K562 (cell line): Measurements from ENCODE around the gene FMO1. TPM values are rescaled to one million over a fixed set of nuclear protein-coding genes. Genes with fewer than 3 reads are reported as not detected.

Experiments used
- ATAC-seq: fragments of 200-7000 bp; cut with Tn5 transposase; 3 replicates; pipeline ENCODE4 v1.9.1; 2020; ENCODE audit warnings: moderate library complexity
- BruUV-seq: library from RNA; stranded (reverse); fragments of 400-500 nt; replicated peaks from 2 replicates; lab custom pipeline; 2021; lab: Mats Ljungman, UMichigan
- CTCF ChIA-PET: fragments of 300-600 bp; formaldehyde crosslinking; extraction: SDS; loops from one replicate; lab custom pipeline; 2021; ENCODE audit warnings: low intra/inter-chr PET ratio; lab: Yijun Ruan, JAX
- POLR2A ChIA-PET: fragments of 300-600, 350-650 bp; sonication (Branson Sonifier 250); formaldehyde crosslinking; extraction: SDS; loops from one replicate; lab custom pipeline; 2021; ENCODE audit warnings: antibody characterized with exemption, inconsistent platforms; lab: Yijun Ruan, JAX
- DNase-seq, 4 experiments: peaks; one replicate each; pipeline versions ENCODE4 v3.0.0 to v3.0.0-alpha.2; 2011 to 2018; ENCODE audit warnings: low spot score in 3 of 4, mixed read lengths in 3 of 4; ENCODE audit errors: extremely low read depth in 1 of 4
- FAIRE-seq: peaks from 2 replicates; lab custom pipeline; 2011; peaks lifted over from hg19 to GRCh38; lab: Jason Lieb, UNC
- H2AFZ ChIP-seq: 2 replicates; pipeline ENCODE4 v1.6.0; 2011; ENCODE audit warnings: low read depth, low read length, control low read depth, inconsistent platforms
- H3K27ac ChIP-seq: fragments of 200-600 bp; 3 replicates; pipeline ENCODE4 v1.8.0; 2011; ENCODE audit warnings: low read depth, mild to moderate bottlenecking, control low read depth, inconsistent platforms, low read length, moderate library complexity, mixed read lengths; ENCODE audit errors: extremely low read depth
- H3K27me3 ChIP-seq, 2 experiments: fragments of 300-600 bp in 1 of 2; 2 replicates in 1 of 2; 3 replicates in 1 of 2; pipeline versions ENCODE4 v1.6.0 to v1.8.0; 2011; ENCODE audit warnings: inconsistent platforms in 2 of 2, low read length in 2 of 2, mild to moderate bottlenecking in 1 of 2, mixed read lengths in 1 of 2, moderate library complexity in 1 of 2; ENCODE audit not compliant: control insufficient read depth in 2 of 2, insufficient read depth in 2 of 2
- H3K36me3 ChIP-seq: fragments of 300-600 bp; 3 replicates; pipeline ENCODE4 v1.8.0; 2011; ENCODE audit warnings: mild to moderate bottlenecking, low read length, inconsistent platforms; ENCODE audit not compliant: control insufficient read depth, insufficient read depth
- H3K4me1 ChIP-seq, 2 experiments: fragments of 200-600 bp in 1 of 2; replicated peaks in 1 of 2; 2 replicates in 1 of 2; 3 replicates in 1 of 2; pipeline versions ENCODE4 v1.5.1 to v1.8.0; 2011; ENCODE audit warnings: inconsistent platforms in 2 of 2, low read length in 2 of 2, mild to moderate bottlenecking in 1 of 2, mixed read lengths in 1 of 2, moderate library complexity in 1 of 2; ENCODE audit not compliant: control insufficient read depth in 2 of 2, insufficient read depth in 2 of 2
- H3K4me2 ChIP-seq: 2 replicates; pipeline ENCODE4 v1.6.1; 2011; ENCODE audit warnings: low read length, control low read depth, inconsistent platforms, mixed read lengths; ENCODE audit not compliant: insufficient read depth
- H3K4me3 ChIP-seq: fragments of 200-600 bp; sonication (generic), shearing (Covaris generic); 2 replicates; pipeline ENCODE4 v1.5.1; 2016; ENCODE audit warnings: control low read depth, inconsistent platforms
- H3K79me2 ChIP-seq: fragments of 200-600 bp; 3 replicates; pipeline ENCODE4 v1.8.0; 2011; ENCODE audit warnings: low read length, inconsistent platforms; ENCODE audit not compliant: control insufficient read depth, insufficient read depth
- H3K9ac ChIP-seq, 2 experiments: 2 replicates each; pipeline versions ENCODE4 v1.6.0 to v1.6.1; 2011; ENCODE audit warnings: low read depth in 2 of 2, low read length in 2 of 2, control low read depth in 1 of 2, inconsistent platforms in 1 of 2, mild to moderate bottlenecking in 1 of 2, mixed read lengths in 1 of 2; ENCODE audit not compliant: insufficient read depth in 1 of 2
- H3K9me1 ChIP-seq: one replicate; pipeline ENCODE4 v1.6.0; 2011; ENCODE audit warnings: inconsistent platforms, mild to moderate bottlenecking, low read length, moderate library complexity; ENCODE audit not compliant: control insufficient read depth, insufficient read depth
- H3K9me3 ChIP-seq: replicated peaks from 2 replicates; pipeline ENCODE4 v1.5.1; 2011; ENCODE audit warnings: low read depth, low read length, inconsistent platforms; ENCODE audit not compliant: control insufficient read depth, insufficient read depth
- H4K20me1 ChIP-seq: replicated peaks from 2 replicates; pipeline ENCODE4 v1.6.1; 2011; ENCODE audit warnings: low read length, inconsistent platforms, mixed read lengths; ENCODE audit not compliant: control insufficient read depth, insufficient read depth
- ARID1B ChIP-seq: fragments of 450-650 bp; IDR thresholded peaks from 2 replicates; pipeline ENCODE4 v1.6.1; 2016; ENCODE audit warnings: antibody characterized with exemption, mild to moderate bottlenecking, inconsistent platforms
- BCOR ChIP-seq: fragments of 450-650 bp; IDR thresholded peaks from 2 replicates; pipeline ENCODE4 v1.6.1; 2016
- CTCFL ChIP-seq: IDR thresholded peaks from 2 replicates; pipeline ENCODE4 v1.6.1; 2011; ENCODE audit warnings: borderline replicate concordance, low read depth, mild to moderate bottlenecking, moderate library complexity, low read length; ENCODE audit not compliant: insufficient read depth, poor library complexity, severe bottlenecking
- FOXM1 ChIP-seq, 2 experiments: fragments of 450-650 bp in 1 of 2; sonication (generic) in 1 of 2; formaldehyde crosslinking in 1 of 2; IDR thresholded peaks; 2 replicates each; pipeline versions ENCODE4 v1.6.1 to v1.9.0; 2017 to 2022; ENCODE audit warnings: low read depth in 2 of 2, mild to moderate bottlenecking in 2 of 2, missing genetic modification reagents in 1 of 2, moderate library complexity in 1 of 2
- GTF3C2 ChIP-seq: IDR thresholded peaks from 3 replicates; pipeline ENCODE4 v1.6.1; 2011; ENCODE audit warnings: borderline replicate concordance, mild to moderate bottlenecking, moderate library complexity; ENCODE audit not compliant: insufficient read length; ENCODE audit errors: extremely low read depth
- JUNB ChIP-seq: fragments of 450-650 bp; formaldehyde crosslinking; conservative IDR thresholded peaks from 2 replicates; pipeline ENCODE4 v1.4.0; 2020; ENCODE audit warnings: mild to moderate bottlenecking
- NFIC ChIP-seq: fragments of 450-650 bp; IDR thresholded peaks from 2 replicates; pipeline ENCODE4 v1.6.1; 2017; ENCODE audit warnings: mild to moderate bottlenecking, inconsistent platforms
- NFIX ChIP-seq: fragments of 250-450 bp; sonication (Bioruptor Pico); IDR thresholded peaks from 2 replicates; pipeline ENCODE4 v1.4.0; 2020; ENCODE audit warnings: low read depth, mild to moderate bottlenecking, moderate library complexity
- RBM17 ChIP-seq: fragments of 200-400 bp; formaldehyde crosslinking; IDR thresholded peaks from 2 replicates; pipeline ENCODE4 v1.6.1; 2017; ENCODE audit warnings: low read depth, mild to moderate bottlenecking, low read length, borderline replicate concordance
- SLC30A9 ChIP-seq: fragments of 250-450 bp; sonication (Bioruptor Pico); IDR thresholded peaks from 2 replicates; pipeline ENCODE4 v1.8.0; 2022; ENCODE audit warnings: mild to moderate bottlenecking, moderate library complexity
- ZBTB33 ChIP-seq: sonication (generic); formaldehyde crosslinking; IDR thresholded peaks from 2 replicates; pipeline ENCODE4 v1.8.1; 2023; ENCODE audit warnings: mild to moderate bottlenecking, missing genetic modification reagents
- ZFP36 ChIP-seq: fragments of 150-350 bp; IDR thresholded peaks from 2 replicates; pipeline ENCODE4 v1.6.1; 2018; ENCODE audit warnings: low read length, low read depth; ENCODE audit not compliant: partially characterized antibody
- ZNF445 ChIP-seq: fragments of 250-450 bp; sonication (Bioruptor Pico); IDR thresholded peaks from 2 replicates; pipeline ENCODE4 v1.4.0; 2020; ENCODE audit warnings: low read depth, mild to moderate bottlenecking, moderate library complexity
- WGBS: fragments of 100-300 bp; shearing (Covaris generic); methylation state at CpG from one replicate; pipeline ENCODE4 v1.1.6; 2016; ENCODE audit warnings: low coverage, mixed read lengths; ENCODE audit not compliant: insufficient coverage; ENCODE audit errors: missing lambda C conversion rate; 5-methylcytosine and 5-hydroxymethylcytosine counted together
- in situ Hi-C: fragments of 300-500 bp; cut with MboI; formaldehyde crosslinking; loops from 4 replicates; pipeline ENCODE4 v1.15.0; 2018; ENCODE audit warnings: inconsistent platforms, mixed read lengths
- intact Hi-C: fragments of 100-400 bp; cut with micrococcal nuclease; formaldehyde crosslinking; loops from 2 replicates; pipeline ENCODE4 v1.14.2; 2022
- polyA plus RNA-seq, 8 experiments: library from polyadenylated mRNA; depleted of rRNA in 4 of 8; stranded (reverse) in 5 of 8; unstranded in 3 of 8; fragments of >200 nt; fragmentation: Nextera tagmentation in 2 of 8; fragmentation: Illumina TruSeq in 1 of 8; extraction: Ambion mirVana in 2 of 8; extraction: Trizol in 1 of 8; gene quantifications; 2 replicates each; pipeline versions ENCODE4 v1.2.1 to v1.2.3, GENCODE V29; 2011 to 2014; ENCODE audit warnings: inconsistent platforms in 1 of 8, missing spikeins in 1 of 8
- total RNA-seq, 7 experiments: library from RNA; depleted of rRNA in 6 of 7; stranded (reverse); fragments of >200 nt in 6 of 7; fragmentation: Illumina TruSeq in 2 of 7; extraction: Trizol in 2 of 7; gene quantifications; 2 replicates each; pipeline versions ENCODE4 v1.2.1 to v1.2.3, GENCODE V29; 2011 to 2021; ENCODE audit warnings: low replicate concordance in 1 of 7

FMO1 gene
- total and polyA plus RNA-seq, 9 of the 15 experiments (the other 6 are each of a cell fraction or from before 2014, with no cell fraction given), result not detected

- TF ChIP-seq FOXM1 (IDR thresholded peaks at IDR 0.05; ENCODE audit: low read depth), result no peak
- no peak for TF ChIP-seq FOXM1 (CRISPR knock-in tag; IDR thresholded peaks at IDR 0.05; ENCODE audit: low read depth)
- no peak for TF ChIP-seq ZBTB33 (CRISPR knock-in tag)
- no peak for TF ChIP-seq BCOR
- no peak for TF ChIP-seq ARID1B
- TF ChIP-seq ZFP36, result no peak
Observed at GRCh38 chr1:171254859-171255258, 6.6 kb downstream of the FMO1 start (continued).

GRCh38 chr1:171256940-171257606 is 8.8 kb downstream of the FMO1 start:
- Histone ChIP-seq H3K27me3 (peaks cover 0 to 5% of the 10 kb centered on the region in 2 experiments; a peak in 2 of 5 replicates), H4K20me1 (no peaks in the 10 kb centered on the region), H3K27ac (no peak overlapping the region), H3K79me2 (no peaks in the 10 kb centered on the region), H3K9me3 (no peaks in the 10 kb centered on the region), H3K36me3 (no peaks in the 10 kb centered on the region), H2AFZ (no peak overlapping the region), H3K4me3 (no peak overlapping the region), H3K4me1 (no peaks in the 10 kb centered on the region; a peak in 1 of 5 replicates), H3K9me1 (no peaks in the 10 kb centered on the region), H3K9ac (no peak overlapping the region), H3K4me2 (no peak overlapping the region)
- ATAC-seq, result no peak
- FAIRE-seq, result no peak
- intact Hi-C loops, result no loop called here
- in situ Hi-C loops, result no loop called here
- no TSS peak for BruUV-seq
- 1% methylated on average over 8 of the region's 8 CpGs for WGBS
- CTCF ChIA-PET, result no interaction called here
- no peak for DNase-seq
- POLR2A ChIA-PET, result interaction anchor here (0.6 kb wide), 1 partner anchor 1162 kb away, joined by 3 read pairs; no protein-coding TSS in a partner anchor
- TF ChIP-seq RBM17 (no peak), NFIX (CRISPR knock-in tag) (peak; percentile 27; the same call in 1 of the 2 replicates), GTF3C2 (no peak), JUNB (no peak), SLC30A9 (CRISPR knock-in tag) (no peak), NFIC (peak; percentile 81), CTCFL (no peak), ZNF445 (no peak)
